HG02588 (cell line): Measurements from ENCODE around the gene GNA12.

ENCODE experiments used
- ATAC-seq: cut with Tn5 transposase; IDR thresholded peaks from one replicate; pipeline ENCODE4 v1.9.1; 2021; ENCODE audit warnings: mild to moderate bottlenecking, moderate library complexity; ENCODE audit not compliant: unreplicated experiment

Gene GNA12

DNA sequence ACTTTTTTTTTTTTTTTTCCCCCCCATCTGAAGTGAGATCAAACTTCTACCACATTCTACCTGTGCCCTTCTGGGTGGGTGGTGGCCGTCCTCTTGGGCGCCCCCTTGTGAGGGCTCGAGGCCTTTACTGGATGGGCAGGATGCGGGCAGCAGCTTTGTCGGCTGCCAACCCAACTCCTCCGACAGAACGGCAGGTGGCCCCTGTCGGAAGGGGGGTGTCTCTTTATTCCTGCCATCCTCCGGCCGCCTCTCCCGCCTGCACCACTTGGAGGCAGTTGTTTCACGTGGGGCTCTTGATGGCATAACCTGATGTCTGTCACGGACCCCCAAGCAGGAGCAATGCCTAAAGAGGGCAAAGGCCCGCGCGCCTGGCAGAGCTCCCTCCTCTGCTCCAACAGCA, 125.1 kb downstream of the GNA12 start:
- ATAC-seq = no peak

DNA sequence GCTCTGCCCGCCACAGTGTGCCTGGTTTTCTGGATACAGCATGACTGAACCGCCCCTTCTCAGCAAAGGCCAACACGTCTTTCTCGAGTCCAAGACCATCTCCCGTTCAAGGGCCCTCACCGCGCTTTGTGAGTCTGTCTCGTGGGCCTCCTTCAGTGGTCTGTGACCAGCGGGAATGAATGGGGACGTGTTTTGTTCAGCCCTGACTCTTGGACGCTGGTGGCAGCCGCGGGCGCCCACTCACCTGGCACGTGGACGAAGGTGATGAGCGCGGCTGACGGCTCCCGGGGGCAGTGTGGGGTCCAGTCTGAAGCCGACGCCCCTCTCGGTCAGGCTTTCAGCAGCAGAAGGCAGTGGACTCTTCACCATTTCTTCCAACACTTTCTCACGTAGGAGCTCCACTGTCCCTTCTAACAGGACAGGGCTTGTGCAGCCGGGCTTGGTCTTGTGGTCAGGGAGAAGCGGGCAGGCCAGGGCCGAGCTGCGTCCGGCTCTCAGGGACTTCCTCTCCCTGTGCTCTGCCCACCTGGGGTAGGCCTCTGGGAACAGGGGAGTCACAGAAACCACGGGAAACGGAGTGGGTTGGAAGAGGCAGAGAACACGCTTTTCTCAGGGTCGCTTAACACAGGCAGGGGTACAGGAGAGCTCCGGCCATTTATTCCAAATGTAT, 125.7 kb downstream of the GNA12 start:
- no peak for ATAC-seq

DNA sequence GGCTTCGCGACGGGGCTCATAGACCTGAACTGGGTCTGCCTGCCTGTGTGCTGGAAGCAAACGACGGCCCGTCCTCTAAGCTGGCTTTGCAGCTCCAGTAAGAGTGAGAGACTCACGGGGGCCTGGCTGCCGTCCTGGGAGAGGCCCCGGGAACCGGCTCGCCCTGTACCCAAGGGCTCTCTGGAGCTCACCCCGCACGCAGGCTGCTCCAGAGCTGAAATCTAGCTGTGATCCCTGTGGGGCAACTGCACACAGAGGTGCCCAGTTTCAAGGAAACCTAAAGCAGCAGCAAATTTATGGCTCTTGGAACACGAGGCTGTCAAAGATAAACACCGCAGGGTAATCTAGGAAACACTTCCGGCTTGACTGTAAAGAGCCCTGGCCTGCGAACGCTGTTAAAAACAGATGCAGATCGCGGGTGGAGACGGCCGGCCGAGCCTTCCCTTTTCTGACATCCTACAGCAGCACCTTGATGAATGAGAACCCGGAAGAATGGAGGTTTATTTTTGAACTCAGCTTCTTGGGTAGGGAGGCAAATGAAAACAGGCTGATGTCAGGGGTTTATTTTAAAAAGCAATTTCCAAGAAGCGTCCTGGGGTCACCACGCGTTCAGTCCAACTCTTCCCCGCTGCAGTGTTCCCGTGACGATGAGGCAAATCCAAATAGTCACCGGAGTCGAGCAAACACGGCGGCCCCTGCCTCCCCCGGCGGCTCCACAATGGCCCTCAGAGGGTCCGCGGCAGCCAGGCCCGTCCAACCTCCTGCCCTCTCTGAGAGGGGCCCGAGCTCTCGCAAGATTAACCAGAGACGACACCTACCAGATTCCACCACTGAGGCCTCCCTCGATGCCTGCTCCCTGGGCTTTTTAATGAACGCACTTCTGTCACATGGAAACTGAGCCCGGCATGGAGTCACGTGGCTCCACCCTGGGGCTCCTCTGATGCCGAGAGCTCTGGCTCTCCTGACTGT, 126.5 kb downstream of the GNA12 start:
- ATAC-seq = no peak

DNA sequence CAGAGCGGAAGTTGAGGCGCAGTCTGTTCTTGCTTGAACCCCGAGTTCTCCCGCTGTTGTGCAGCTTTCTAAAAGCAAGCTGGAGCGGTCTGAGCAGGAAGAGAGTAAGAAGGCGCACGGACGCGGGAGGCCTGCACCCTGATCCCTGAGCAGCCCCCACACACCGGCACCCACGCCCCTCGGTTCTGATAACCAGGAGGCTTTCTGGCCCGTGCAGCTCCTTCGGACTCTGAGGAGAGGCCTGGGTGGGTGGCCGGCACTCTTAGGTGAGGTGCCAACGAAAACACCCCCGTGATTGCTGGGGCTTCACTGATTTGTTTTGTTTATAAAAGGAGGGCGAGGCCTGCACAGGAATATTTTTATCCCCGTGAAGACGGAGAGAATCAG, 127.2 kb downstream of the GNA12 start:
- ATAC-seq = no peak

DNA sequence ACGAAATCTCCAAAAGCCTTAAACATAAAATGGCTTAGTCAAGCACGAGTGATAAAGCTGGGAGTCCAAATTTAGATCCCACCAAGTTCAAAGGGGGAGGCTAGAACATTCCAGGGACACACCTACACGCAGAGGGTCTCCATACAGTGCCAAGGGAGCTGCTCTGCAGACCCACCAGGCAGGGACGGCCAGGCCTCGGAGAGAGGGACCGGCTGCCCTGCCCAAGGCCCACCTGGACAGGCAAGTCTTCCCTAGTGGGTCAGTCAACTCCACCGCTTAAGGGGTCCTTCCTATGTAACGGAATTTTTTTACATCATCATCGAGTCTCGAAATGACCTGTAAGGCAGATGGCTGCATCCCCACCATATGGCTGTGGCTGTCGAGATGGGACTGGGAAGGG, 127.6 kb downstream of the GNA12 start:
- no peak for ATAC-seq

DNA sequence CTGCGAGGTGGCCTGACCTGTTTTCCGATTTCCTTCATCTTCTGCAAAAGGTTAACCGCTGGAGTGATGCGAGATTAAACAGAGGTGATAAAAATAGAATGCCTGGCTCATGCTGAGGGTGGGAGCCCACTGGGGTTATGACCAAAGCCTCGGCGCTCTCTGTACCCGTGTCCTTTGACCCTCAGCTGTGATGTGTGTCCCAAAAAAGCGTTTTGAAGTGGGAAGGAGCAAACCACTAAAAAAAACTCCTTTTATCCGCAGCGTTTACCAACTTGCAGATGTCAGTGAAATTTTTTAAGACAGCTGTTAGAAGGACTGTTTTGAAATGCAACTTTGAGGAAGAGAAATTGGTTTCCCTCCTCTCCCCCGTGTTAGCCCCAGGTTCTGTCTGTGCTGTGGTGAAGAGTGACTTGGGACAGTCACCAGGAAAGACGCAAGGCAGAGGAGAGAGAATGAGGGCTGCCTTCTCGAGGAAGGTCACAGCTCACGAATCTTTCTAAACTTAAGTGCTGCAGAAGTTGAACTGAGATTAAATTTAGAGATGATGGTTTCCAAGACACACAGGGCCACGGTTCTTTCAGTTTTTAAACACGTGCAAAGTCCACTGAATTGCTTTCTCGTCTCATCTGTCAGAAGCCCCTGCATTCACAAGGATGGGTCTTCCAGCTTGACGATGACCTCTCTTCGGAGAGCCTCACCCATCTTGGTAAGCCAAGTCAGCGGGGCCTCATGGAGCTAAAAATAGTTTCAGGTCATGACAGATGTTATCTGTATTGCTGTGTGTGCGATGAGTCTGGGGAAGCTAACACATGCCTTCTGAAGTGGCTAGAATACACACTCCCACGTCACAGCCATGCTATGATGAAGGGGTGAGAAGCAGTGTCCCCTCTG, 128.5 kb downstream of the GNA12 start:
- ATAC-seq = no peak

DNA sequence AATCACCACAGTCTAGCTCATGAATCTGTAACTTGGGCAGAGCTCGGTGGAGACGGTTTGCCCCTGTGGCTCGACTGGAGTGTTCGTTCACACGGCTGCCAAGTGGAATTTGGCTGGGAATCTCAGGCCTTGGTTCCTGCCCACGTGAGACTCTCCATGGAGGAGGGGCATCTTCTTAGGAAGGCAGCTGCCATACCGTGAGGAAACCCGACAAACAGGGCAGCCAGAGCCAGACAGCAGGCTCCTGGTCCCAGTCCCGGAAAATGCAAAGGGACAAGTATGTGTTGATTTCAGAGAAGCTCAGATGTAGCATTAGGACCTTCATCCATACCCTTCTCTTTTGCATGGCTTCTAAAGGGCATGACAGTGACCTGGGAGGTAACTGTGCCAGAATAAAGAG, 129.5 kb downstream of the GNA12 start:
- no peak for ATAC-seq

DNA sequence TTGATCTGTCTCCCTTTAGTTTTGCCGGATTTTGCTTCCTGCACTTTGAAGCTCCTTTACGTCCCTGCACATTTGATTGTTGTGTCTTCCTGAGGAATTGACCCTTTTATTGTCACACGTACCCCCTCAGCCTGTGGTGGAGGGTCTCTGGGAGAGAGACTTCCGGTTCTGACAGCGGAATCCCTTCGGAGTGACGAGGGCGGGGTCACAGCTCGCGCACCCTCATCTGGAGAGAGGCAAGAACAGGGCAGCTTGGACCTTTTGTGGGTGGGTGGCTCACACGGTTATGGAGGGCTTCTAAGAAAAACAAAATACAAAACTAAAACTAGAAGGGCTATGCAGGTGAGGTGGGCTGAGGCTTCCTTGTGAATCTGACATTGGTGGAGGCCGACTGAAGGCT, 130.1 kb downstream of the GNA12 start:
- ATAC-seq = no peak

DNA sequence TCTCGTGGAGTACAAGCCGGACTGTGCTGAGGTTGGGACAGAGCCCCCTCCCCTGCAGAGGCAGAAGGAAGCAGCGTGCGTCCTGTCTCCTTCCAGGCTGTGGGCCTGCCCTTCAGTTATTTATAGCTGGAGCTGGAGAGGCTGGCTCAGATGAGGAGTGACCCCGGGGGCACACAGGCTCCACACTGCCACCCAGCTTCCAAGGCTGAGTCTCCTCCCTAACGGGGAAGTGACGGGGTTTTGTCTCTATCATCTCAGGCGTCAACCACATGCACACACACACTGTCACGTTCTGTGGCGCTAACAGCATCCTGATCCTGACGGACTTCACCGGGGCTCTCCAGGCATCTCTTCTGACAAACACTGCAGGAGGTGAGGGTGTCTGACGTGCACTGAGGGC, 130.7 kb downstream of the GNA12 start:
- ATAC-seq = no peak

DNA sequence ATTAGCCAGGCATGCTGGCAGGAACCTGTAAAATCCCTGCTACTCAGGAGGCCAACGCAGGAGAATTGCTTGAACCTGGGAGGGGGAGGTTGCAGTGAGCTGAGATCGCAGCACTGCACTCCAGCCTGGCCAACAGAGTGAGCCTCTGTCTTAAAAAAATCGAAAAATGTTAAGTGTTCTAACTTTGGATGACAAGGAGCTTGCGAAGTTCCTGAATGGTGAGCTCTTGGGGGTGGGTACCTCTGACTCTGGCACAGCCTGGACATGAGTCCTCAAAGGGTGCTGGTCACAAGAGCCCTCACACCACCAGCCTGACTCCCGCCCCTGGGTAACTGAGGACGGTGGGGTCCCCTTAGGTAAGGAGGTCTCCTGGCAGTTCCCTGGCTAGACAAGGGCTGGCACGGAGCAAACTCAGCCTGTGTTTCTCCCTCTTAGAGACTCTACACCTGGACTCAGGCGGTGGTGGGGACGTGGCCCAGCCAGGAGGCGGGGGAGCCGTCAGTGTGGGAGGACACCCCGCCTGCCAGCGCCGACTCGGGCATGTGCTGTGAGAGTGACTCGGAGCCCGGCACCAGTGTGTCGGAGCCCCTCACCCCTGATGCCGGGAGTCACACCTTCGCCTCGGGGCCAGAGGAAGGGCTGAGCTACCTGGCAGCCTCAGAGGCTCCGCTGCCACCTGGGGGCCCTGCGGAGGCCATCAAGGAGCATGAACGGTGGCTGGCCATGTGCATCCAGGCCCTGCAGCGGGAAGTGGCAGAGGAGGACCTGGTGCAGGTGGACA, 132.0 kb downstream of the GNA12 start:
- no peak for ATAC-seq

DNA sequence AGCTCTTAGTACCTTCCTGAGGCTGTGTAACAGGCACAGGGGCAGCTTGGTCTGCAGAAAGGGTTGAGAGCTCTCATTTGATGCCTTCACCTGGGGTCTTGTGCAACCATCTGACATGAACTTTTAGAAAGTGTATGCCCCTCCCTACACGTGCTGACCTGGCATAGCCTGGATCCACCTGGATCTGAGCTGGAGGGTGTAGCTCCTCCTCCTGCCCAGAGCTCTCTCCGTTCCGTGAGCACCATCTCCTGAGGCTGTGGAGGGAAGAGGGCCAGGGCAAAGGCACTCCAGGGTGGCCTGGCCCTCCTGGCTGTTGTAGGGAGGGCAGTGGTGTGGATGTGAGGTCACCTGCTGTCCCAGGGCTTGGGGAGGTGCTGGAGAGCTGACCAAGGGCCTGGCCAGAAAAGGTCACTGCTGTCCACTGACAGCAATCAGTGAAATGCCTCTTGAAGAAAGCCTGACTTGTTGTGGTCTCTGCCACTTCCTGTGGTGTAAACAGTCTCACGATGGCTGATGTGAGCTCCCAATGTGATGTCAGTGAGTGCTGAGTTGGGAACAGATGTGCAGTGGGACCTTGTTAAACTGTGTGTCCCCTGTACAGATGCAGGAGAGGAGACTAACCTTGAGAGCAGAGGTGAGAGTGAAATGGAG, 133.1 kb downstream of the GNA12 start:
- no peak for ATAC-seq

DNA sequence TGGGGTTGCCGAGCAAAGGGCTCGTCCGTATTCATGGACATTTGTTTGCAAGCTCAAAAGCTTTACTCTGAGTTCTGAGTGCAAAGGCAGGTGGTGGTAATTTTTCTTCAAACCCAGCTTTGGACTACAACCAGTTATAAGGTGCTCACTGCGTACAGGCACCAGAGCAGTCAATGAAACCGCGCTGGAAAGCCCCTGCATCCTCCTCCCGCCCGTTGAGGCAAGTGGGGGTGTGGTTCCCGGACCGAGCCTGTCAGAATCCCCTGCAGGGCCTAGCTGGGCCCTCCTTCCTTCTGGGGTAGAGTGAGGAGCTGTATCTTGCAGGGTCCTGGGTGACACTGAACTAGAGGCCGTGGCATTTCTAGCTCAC, 133.8 kb downstream of the GNA12 start:
- ATAC-seq = peak; percentile 46

DNA sequence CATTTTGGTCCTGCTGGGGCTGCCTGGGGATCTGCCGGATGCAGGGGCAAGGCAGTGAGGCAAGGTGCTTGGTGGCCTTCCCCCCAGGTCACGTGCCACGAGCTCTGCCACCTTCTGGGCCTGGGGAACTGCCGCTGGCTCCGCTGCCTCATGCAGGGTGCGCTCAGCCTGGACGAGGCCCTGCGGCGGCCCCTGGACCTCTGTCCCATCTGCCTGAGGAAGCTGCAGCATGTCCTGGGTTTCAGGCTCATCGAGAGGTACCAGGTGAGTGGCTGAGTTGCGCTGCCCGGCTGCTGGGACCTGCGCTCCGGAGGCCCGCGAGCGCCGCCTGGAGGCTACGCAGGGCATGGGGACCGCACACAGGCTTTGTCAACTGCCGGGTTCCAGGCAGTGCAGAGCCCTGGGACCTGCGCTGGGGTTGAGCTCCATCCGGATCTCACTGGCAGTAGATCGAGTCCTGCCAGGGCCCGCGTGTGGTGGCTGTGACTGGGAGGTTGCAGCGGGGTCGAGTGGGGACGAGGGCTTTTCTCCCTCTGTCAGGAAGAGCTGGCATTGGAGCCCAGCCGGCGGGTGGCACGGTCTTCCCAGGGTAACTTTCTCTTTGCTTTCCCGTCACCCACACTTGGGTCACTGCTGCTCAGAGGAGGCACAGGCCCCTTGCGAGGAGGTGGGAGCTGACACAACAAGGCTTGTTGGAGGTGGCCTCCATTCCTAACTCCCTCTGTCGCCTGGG, 134.4 kb downstream of the GNA12 start:
- ATAC-seq = peak; percentile 79

DNA sequence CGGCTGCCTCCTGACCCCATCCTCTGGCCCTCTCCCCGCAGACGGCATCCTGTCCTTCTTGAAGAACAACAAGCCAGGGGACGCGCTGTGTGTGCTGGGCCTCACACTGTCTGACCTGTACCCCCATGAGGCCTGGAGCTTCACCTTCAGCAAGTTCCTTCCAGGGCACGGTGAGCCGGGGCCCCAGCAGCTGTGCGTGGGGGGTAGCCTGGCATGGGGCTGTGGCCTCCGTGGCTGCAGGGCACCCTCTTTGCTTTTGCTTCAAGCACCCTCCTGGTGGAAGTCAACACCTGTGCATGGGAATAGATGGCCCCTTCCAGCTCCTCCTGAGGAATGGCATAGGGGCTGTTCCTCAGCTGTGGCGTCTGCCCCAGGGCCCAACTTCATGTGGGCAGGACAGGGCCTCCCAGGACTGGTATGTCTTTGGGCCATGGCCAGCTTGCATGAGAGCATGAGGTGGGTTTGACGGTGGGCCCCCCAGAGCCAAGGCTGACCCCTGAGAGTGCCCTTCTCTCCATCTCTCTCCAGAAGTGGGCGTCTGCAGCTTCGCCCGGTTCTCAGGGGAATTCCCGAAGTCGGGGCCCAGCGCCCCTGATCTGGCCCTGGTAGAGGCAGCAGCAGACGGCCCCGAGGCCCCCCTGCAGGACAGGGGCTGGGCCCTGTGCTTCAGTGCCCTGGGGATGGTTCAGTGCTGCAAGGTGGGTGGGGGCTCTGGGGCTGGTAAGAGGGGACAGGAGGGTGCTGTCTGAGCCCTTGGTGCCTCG, 135.4 kb downstream of the GNA12 start:
- no peak for ATAC-seq

DNA sequence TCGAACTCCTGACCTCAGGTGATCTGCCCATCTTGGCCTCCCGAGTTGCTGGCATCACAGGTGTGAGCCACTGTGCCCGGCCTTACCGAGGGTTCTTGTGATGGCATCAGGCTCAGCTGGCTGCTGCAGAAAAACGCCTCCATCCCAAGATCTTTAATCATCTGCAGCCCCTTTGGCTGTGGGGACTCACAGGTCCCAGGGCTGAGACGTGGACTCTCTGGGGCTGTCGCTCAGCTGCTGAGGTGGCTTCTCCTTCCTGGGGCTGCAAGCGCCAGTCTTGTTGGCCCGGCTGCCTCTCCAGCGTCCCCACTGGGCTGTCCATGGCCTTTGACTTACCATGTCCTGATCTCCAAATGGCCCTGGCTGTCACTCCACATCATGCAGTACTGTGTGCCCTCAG, 136.1 kb downstream of the GNA12 start:
- no peak for ATAC-seq

DNA sequence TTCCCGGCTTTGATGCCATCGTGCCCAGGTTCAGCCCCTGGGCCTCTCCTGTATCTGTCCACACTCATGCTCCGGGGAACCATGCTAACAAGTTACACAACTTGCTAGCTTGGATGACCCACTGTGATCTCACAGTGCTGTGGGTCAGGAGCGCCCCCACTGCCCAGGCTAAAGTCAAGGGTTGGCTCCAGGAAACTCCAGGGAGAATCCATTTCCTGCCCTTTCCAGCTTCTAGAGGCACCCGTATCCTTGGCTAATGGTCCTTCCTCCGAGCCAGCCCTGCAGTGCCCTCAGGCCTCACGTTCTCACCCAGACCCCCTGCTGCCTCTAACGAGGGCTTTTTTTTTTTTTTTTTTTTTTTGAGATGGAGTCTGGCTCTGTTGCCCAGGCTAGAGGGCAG, 136.6 kb downstream of the GNA12 start:
- no peak for ATAC-seq

DNA sequence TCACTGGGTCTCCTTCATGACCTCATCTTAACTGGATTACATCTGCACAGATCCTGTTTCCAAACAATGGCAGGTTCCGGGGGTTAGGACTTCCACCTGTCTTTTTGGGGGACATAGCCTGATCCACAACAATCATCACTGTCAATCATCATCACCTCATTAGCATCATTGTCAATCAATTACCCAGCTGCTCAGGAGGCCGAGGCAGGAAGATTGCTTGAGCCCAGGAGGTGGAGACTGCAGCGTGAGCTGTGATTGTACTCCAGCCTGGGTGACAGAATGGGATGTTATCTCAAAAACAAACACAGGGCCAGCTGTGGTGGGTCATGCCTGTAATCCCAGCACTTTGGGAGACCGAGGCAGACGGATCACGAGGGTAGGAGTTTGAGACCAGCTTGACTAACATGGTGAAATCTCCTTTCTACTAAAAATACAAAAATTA, 137.4 kb downstream of the GNA12 start:
- ATAC-seq = no peak

DNA sequence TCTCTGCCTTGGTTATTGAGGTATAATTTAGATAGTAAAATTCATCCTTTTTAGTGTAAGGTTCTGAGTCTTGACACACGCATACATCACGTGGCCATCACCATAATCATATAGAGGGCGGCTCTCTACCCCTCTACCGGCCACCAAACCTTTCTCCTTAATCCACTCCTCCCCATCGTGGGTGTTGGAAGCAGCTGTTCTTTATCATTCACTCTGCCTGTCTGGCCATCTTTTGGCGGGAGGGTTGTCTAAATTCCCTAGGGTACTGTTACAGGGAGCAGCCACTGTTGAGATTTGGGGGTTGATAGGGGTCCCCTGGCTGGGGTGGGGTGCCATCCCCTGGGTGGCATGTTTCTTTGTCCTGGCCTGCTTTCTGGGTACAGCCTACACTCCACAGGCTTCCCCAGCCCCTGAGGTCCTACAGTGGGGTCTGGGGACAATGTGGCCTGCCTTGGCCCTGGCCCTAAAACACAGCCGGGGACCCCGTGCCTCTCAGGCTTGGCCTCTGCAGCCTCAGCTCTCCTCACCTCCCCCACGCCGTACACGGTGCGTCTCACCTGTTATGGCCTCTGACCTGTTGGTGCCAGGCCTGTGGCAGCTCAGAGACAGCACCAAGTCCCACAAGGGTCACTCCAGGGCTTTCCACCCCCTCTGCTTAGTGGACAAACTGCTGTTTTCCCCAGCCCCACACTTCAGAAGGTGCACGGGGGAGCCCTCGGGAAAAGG, 138.6 kb downstream of the GNA12 start:
- no peak for ATAC-seq
